ENCODE data around the gene GDNF.

The GDNF gene

DNA sequence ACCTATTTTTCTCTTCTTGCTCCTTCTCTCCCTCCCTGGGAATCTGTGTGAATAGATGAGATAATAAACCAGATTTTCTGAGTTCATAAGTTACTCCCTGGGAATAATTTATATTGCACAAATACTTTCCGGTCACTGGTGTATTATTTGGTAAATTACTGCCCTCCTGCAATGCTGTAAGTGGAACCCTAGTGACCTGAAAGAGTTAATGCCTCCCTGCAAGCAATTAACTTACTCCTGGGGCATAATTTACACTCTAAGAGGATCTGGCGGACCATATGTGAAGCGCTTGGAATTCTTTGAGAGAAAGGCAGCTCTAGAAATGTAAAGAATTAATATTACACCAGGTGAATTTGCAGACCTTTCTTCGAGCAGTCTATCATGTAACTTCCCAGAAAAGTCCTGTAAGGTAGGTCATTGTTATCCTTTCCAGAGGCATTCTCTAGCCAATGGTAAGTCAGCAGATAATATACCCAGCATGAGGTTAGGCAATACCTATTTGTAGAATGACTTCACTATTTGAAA lies 7.0 kb upstream of the GDNF start:
- DNase-seq (ENCODE audit: low read depth in 2 of 2): no peak

DNA sequence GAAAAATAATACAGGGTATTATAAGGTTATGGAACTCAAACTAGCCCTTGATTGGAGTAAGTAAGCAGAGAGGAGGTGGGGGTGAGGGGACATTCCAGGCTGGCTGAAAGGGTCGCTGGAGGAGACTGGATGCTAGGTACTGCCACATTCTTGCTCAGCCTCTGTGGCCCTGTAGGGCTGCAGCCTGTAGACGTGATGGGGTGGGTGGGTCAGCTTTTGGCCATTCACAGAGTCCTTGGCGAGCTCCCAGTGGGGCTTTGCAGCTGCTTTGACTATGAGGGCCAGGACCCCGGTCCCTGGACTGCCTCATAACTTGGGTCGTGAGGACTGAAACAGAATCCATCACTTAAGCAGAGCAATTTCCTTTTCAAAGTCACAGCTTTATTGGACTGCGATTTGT lies 4.2 kb upstream of the GDNF start:
- DNase-seq (ENCODE audit: low read depth in 2 of 2): no peak

DNA sequence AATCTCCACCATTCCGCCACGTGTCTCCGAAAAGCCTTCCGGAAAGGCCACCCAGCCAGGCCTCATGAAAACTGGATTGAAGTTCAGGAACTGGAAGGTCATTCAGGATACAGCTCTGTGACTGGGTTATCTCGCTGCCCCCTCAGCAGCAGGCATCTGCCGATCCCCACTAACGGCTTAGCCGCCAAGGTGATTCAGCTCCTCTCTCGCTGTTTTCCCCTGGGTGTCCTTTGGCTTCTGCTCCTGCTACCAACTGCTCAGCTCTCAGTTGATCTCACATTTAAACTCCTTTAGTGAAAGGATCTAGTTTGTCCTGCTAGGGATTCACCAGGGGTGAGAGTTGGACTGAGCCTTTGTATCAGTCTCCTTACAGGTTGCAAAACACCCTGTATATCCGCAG lies 2.2 kb upstream of the GDNF start:
- DNase-seq (ENCODE audit: low read depth in 2 of 2): no peak

GRCh38 chr5:37841203-37841602 lies 1.4 kb upstream of the GDNF start:
- DNase-seq (ENCODE audit: low read depth in 2 of 2): no peak

DNA sequence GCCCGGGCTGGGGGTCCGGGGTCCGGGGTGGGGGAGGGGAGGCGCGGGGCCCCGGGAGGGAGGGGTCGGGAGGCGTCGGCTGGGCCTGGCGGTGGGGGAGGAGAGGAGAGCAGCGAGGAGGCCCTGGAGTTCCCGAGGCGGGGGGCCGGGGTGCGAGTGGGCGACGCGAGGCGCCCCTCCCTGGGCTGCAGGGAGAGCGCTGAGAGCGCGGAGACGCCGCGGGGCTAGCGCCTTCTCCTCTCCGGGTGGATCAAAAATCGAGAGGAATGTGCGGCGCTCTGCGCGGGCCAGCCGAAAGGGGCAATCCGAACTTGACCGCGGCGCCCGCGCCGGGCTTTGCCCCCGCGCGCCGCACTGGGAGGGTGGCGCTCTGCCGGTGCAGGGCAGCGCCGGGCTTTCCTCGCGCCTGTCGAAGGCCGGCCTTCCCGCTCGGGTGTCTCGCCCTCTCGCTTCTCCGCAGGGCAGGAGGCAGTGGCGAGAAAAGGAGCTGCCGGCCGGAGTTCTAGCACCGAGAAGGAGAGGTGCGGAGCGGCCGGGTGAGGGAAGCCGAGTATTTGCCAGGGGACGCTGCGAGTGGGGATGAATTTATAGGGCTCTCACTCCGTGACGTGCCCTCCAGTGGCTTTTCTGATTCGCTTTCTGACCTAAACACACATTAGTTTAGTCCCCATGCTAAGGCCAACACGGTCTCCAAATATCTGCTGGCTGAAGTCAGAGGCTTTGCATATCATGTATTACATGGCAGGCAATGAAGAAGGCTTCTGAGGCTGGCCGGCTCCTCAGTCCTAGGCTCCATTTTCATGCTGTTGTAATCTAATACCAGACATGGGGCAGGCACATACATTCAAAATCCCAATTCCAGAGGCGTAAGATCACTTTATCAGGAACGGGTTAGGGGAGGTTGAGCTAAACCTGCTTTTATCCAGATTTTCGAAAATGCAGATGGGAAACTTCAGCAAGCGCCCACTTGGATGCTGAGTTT lies 503 bp upstream of the GDNF start:
- no peak for DNase-seq (ENCODE audit: low read depth in 2 of 2)

- no peak for DNase-seq (ENCODE audit: low read depth in 2 of 2)
These were observed 904 bp downstream of the GDNF start for GRCh38 chr5:37838933-37839341.

GRCh38 chr5:37838152-37838932 lies 1.5 kb downstream of the GDNF start:
- DNase-seq (ENCODE audit: low read depth in 2 of 2): no peak

DNA sequence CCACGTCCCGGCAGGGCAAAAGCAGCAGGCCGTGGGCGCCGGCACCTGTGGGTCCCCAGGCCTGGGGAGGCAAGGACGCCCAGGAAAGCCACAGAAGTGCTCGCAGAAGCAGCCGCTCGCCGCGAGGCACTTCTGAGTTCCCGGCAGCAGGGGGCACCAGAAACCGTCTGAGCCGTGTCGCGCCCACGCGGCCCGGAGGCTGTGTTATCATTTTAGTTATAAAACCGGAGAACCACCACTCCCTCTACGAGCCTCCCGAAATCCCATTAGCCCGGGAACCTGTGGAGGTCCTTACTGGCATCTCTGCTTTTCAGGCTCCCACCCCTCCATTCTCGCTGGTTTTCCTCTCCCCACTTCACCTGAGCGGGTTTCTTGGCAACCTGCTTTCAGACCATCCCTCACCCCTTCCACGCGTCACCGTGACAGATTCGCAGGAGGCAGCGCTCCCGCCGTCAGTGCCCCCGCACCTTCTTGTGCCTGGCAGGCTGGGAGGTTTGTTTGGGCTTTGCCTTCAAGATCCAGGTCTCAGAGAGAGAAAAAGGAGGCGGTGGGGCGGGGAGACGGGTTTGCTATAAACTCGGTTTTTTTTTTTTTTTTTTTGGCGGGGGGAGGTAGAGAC lies 2.3 kb downstream of the GDNF start:
- peak in 1 of 2 donors; percentile 2 for DNase-seq (ENCODE audit: low read depth in 2 of 2)

DNA sequence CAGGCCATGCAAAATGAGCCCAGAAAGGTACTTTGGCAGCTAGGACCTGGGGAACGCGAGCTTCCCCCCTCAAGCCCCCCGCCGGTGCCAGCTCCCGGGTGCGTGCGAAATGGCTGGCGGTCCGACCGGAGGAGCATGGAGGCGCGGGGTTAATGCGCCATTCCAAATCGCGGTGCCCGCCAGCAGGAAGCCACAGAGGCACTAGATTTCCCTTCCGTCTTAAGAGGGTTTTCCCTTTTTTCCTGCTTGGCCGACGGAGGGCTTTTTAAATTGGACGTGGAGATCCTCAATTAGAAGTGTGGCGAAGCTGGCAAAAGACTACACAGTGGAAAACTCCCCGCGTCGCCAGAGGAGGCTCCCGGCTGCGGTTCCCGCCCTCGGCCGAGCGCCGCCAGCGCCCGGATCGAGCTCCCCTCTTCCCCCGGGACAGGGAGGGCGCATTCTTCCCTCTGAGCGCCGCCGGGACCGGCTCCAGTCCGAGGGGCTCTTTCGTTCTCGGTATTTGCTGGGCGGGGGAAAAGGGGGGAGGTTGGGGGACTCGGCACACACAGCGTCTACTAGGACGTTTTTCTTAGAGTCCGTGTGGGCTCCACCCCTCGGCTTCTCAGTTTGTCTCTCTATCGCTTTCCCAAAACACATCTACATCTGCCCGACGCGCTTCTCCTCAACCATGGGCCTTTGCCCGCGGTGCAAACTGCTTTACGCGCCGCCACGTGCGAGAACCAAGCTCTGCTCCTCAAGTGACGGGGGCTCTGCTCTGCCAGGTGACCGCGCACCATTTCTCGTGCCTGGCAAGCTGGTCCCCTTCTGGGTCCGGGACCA lies 3.0 kb downstream of the GDNF start:
- no peak for DNase-seq (ENCODE audit: low read depth in 2 of 2)

GRCh38 chr5:37836235-37836591 lies 3.6 kb downstream of the GDNF start:
- no peak for DNase-seq (ENCODE audit: low read depth in 2 of 2)

GRCh38 chr5:37835380-37835973 lies 4.4 kb downstream of the GDNF start:
- DNase-seq (ENCODE audit: low read depth in 2 of 2): no peak

GRCh38 chr5:37834542-37835379 lies 5.1 kb downstream of the GDNF start:
- no peak for DNase-seq (ENCODE audit: low read depth in 2 of 2)

DNA sequence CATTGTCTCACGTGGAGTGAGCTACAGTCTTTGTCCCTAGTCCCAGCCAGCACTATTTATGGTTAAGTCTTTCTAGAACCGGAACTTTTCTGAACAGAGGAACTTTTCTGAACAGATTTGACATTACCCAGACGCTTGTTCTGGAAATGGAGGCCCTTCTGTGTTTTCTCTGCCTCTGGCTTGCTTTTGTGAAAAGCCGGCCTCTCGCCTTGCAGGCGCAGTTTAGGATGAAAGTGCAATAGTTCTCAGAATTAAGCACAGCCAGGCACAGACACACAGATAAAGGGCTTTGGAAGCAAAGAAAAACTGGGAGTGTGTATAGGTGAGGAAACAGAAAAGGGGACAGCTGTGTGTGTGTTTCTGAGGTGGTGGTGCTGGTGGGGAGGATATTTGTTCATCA lies 5.9 kb downstream of the GDNF start:
- no peak for DNase-seq (ENCODE audit: low read depth in 2 of 2)

- no peak for DNase-seq (ENCODE audit: low read depth in 2 of 2)
These were observed 7.9 kb downstream of the GDNF start for GRCh38 chr5:37831821-37832534.

DNA sequence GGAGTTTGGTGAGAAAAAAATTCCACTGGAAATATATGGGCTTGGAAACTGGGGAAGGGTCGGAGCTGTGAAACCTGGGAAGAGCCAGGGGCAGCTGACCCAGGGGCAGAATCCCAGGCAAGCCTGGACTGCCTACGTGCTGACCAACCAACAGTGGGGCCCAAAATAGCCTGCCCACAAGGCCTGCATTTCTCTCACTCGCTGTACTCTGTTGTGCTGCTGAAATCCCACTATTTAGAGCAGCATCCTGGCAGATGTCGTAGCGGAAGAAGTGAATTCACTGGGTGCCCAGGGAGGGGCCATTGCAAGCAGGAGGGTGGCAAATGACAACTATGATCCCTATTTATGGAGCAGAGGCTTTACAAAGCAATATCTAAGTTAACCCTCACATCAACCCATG lies 9.5 kb downstream of the GDNF start:
- no peak for DNase-seq (ENCODE audit: low read depth in 2 of 2)

DNA sequence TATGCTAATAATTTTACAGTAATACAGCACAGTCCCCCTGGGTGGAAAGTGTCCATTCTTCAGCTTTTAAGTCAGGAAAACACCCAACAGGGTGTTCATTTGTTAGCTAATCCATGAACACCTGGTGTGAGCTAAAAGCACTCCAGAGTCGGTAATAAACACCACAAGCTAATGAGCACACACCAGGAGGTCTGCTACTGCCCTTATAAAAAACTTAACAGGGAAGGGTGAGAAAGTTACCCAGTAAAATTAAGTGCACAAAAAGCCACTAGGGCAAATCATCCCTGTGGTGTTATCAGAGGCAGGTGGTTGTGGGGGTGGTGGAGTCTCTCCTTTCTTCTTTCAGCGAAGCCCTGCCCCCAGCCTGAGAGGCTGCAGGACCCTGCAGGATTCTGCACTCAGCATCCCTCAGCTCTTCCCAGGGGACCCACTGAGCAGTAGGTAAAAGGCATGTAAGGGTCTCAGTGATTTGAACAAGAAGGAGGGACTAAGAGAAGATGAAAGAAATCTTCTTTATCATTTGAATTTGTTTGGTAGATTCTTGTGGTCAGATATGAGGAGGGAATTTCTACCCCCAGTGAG lies 14.4 kb downstream of the GDNF start:
- no peak for DNase-seq (ENCODE audit: low read depth in 2 of 2)

DNA sequence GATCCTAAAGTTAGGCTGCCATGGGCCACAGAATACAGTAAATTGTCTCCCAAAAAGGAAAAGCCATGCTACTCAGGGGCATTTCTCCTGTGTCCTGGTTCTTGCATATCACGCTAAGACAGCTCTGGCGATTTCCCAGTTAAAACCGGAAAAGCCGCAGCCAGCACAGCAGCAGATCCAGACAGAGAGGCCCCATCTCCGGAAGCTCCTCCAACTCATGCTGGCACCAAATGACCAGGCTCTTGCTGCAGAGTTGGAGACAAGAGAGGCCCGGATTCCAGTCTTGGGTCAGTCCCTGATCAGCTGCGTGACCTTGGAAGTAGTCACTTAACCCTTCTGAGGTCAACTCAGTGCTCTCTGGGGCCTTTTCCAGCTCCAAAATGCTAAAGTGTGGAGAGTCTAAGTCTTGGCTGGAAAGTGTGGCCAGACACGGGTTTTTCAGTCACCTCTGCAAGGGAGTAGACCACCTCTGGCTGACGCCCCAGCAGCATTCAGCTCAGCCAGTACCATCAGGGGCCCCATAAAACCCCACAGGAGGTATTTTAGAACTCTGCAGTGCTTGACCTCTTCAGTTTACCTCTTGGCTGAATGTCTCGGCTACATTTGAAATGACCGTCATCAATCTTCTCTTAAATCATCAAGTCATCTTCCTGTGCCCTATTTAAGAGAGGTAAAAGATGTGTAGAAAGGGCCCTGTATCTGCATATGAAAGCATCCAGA lies 16.2 kb downstream of the GDNF start:
- no peak for DNase-seq (ENCODE audit: low read depth in 2 of 2)

GRCh38 chr5:37816883-37817282 lies 23.0 kb downstream of the GDNF start:
- DNase-seq (ENCODE audit: low read depth in 2 of 2): no peak
